ENCODE results near the gene PLPPR1.

GRCh38 chr9:101332362-101332761 lies 303.8 kb downstream of the PLPPR1 start:
- TF ChIP-seq CTCF (conservative IDR thresholded peaks at IDR 0.05; ENCODE audit: low read depth in 2 of 2) (no peak), POLR2AphosphoS5 (IDR thresholded peaks at IDR 0.05; ENCODE audit: low read depth) (no peak), REST (IDR thresholded peaks at IDR 0.05; ENCODE audit: unreplicated experiment) (no peak), EZH2phosphoT487 (IDR thresholded peaks at IDR 0.05; ENCODE audit: unreplicated experiment) (no peak), EZH2 (IDR thresholded peaks at IDR 0.05; ENCODE audit: low read depth, unreplicated experiment) (no peak), CREB1 (CRISPR knock-in tag; IDR thresholded peaks at IDR 0.05; ENCODE audit: low read depth) (no peak), JUNB (IDR thresholded peaks at IDR 0.05; ENCODE audit: unreplicated experiment) (no peak), ZNF331 (CRISPR knock-in tag; IDR thresholded peaks at IDR 0.05; ENCODE audit: low read depth) (no peak), NANOG (IDR thresholded peaks at IDR 0.05; ENCODE audit: borderline replicate concordance) (no peak), ZNF114 (CRISPR knock-in tag; IDR thresholded peaks at IDR 0.05) (no peak), STAT1 (IDR thresholded peaks at IDR 0.05; ENCODE audit: unreplicated experiment) (no peak), ZNF462 (CRISPR knock-in tag; IDR thresholded peaks at IDR 0.05) (no peak)
- TF ChIP-seq, protein P1, sequence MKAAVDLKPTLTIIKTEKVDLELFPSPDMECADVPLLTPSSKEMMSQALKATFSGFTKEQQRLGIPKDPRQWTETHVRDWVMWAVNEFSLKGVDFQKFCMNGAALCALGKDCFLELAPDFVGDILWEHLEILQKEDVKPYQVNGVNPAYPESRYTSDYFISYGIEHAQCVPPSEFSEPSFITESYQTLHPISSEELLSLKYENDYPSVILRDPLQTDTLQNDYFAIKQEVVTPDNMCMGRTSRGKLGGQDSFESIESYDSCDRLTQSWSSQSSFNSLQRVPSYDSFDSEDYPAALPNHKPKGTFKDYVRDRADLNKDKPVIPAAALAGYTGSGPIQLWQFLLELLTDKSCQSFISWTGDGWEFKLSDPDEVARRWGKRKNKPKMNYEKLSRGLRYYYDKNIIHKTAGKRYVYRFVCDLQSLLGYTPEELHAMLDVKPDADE (IDR thresholded peaks at IDR 0.05): no peak

Data from GM23338 (cell line).